H9 (cell line): ENCODE measurements around the gene DDX6. TPM values are rescaled to one million over a fixed set of nuclear protein-coding genes. Genes with fewer than 3 reads are reported as not detected.

ENCODE experiments used
- DNase-seq: peaks from one replicate; pipeline ENCODE4 v3.0.0-alpha.2; 2017
- H2AFZ ChIP-seq: one replicate; pipeline ENCODE4 v1.6.1; 2013; ENCODE audit warnings: mild to moderate bottlenecking, low read length, control low read depth, moderate library complexity
- H2AK5ac ChIP-seq: 2 replicates; pipeline ENCODE4 v1.6.1; 2013; ENCODE audit warnings: low read length, control low read depth, mixed read lengths; ENCODE audit not compliant: insufficient read length
- H2BK120ac ChIP-seq: one replicate; pipeline ENCODE4 v1.6.1; 2013; ENCODE audit warnings: low read depth, mild to moderate bottlenecking, low read length, control low read depth, inconsistent platforms; ENCODE audit not compliant: poor library complexity, severe bottlenecking
- H2BK12ac ChIP-seq: 2 replicates; pipeline ENCODE4 v1.6.1; 2013; ENCODE audit warnings: low read length, control low read depth, mixed read lengths, low read depth; ENCODE audit not compliant: insufficient read length
- H2BK15ac ChIP-seq: 2 replicates; pipeline ENCODE4 v1.6.1; 2013; ENCODE audit warnings: low read depth, low read length, control low read depth
- H2BK20ac ChIP-seq: one replicate; pipeline ENCODE4 v1.6.1; 2013; ENCODE audit warnings: low read depth, mild to moderate bottlenecking, low read length, control low read depth, inconsistent platforms; ENCODE audit not compliant: poor library complexity, severe bottlenecking
- H2BK5ac ChIP-seq: 2 replicates; pipeline ENCODE4 v1.6.1; 2013; ENCODE audit warnings: low read length, control low read depth, mixed read lengths; ENCODE audit not compliant: insufficient read length
- H3K14ac ChIP-seq: 2 replicates; pipeline ENCODE4 v1.6.1; 2013; ENCODE audit warnings: low read length, control low read depth; ENCODE audit not compliant: insufficient read depth
- H3K18ac ChIP-seq: 2 replicates; pipeline ENCODE4 v1.6.1; 2013; ENCODE audit warnings: low read depth, mild to moderate bottlenecking, mixed read lengths, low read length, control low read depth; ENCODE audit not compliant: insufficient read length
- H3K23ac ChIP-seq: 2 replicates; pipeline ENCODE4 v1.6.1; 2013; ENCODE audit warnings: low read length, control low read depth, mixed read lengths, low read depth; ENCODE audit not compliant: insufficient read length
- H3K23me2 ChIP-seq: 2 replicates; pipeline ENCODE4 v1.6.1; 2013; ENCODE audit warnings: low read depth, mild to moderate bottlenecking, mixed read lengths, low read length, control low read depth; ENCODE audit not compliant: insufficient read length, poor library complexity, severe bottlenecking
- H3K27ac ChIP-seq: 2 replicates; pipeline ENCODE4 v1.5.1; 2013; ENCODE audit warnings: low read length, control low read depth, mixed read lengths, low read depth; ENCODE audit not compliant: insufficient read length
- H3K27me3 ChIP-seq: 2 replicates; pipeline ENCODE4 v1.6.1; 2013; ENCODE audit warnings: low read length, control low read depth, inconsistent platforms; ENCODE audit not compliant: insufficient read depth
- H3K4ac ChIP-seq: 2 replicates; pipeline ENCODE4 v1.6.1; 2013; ENCODE audit warnings: low read depth, mild to moderate bottlenecking, control low read depth, inconsistent platforms, low read length, moderate library complexity
- H3K4me1 ChIP-seq: 2 replicates; pipeline ENCODE4 v1.6.1; 2013; ENCODE audit warnings: low read length, control low read depth, inconsistent platforms; ENCODE audit not compliant: insufficient read depth
- H3K4me2 ChIP-seq: 2 replicates; pipeline ENCODE4 v1.6.1; 2013; ENCODE audit warnings: low read length, control low read depth, mixed read lengths; ENCODE audit not compliant: insufficient read length, insufficient read depth
- H3K56ac ChIP-seq: 2 replicates; pipeline ENCODE4 v1.6.1; 2013; ENCODE audit warnings: low read depth, mild to moderate bottlenecking, mixed read lengths, low read length, control low read depth; ENCODE audit not compliant: insufficient read length
- H3K79me1 ChIP-seq: 2 replicates; pipeline ENCODE4 v1.6.1; 2013; ENCODE audit warnings: low read depth, mild to moderate bottlenecking, moderate library complexity, low read length, control low read depth, inconsistent platforms; ENCODE audit not compliant: insufficient read depth, poor library complexity, severe bottlenecking
- H3K79me2 ChIP-seq: 2 replicates; pipeline ENCODE4 v1.6.1; 2013; ENCODE audit warnings: low read length, control low read depth, inconsistent platforms; ENCODE audit not compliant: insufficient read depth
- H3K9ac ChIP-seq: 2 replicates; pipeline ENCODE4 v1.6.1; 2013; ENCODE audit warnings: low read length, control low read depth, mixed read lengths; ENCODE audit not compliant: insufficient read length; ENCODE audit errors: extremely low read depth
- H3K9me3 ChIP-seq: one replicate; pipeline ENCODE4 v1.6.1; 2013; ENCODE audit warnings: low read depth, low read length, inconsistent platforms; ENCODE audit not compliant: control insufficient read depth
- H3T11ph ChIP-seq: one replicate; pipeline ENCODE4 v1.6.1; 2013; ENCODE audit warnings: mild to moderate bottlenecking, low read length, control low read depth, inconsistent platforms
- H4K20me1 ChIP-seq: one replicate; pipeline ENCODE4 v1.6.1; 2013; ENCODE audit not compliant: control insufficient read depth, insufficient read length, insufficient read depth
- H4K5ac ChIP-seq: 2 replicates; pipeline ENCODE4 v1.6.1; 2013; ENCODE audit warnings: low read depth, mild to moderate bottlenecking, mixed read lengths, low read length, control low read depth; ENCODE audit not compliant: insufficient read length
- H4K8ac ChIP-seq: replicated peaks from 2 replicates; pipeline ENCODE4 v1.6.1; 2013; ENCODE audit warnings: low read length, control low read depth, mixed read lengths, low read depth; ENCODE audit not compliant: insufficient read length
- H4K91ac ChIP-seq: 2 replicates; pipeline ENCODE4 v1.6.1; 2013; ENCODE audit warnings: low read depth, mild to moderate bottlenecking, moderate library complexity, mixed read lengths, low read length, control low read depth; ENCODE audit not compliant: insufficient read length
- H3K27ac Mint-ChIP-seq, 3 experiments: 2 replicates in 2 of 3; 3 replicates in 1 of 3; pipeline ENCODE4 v1.8.0; 2020 to 2021; ENCODE audit warnings: mixed read lengths in 3 of 3, mild to moderate bottlenecking in 1 of 3, moderate library complexity in 1 of 3
- H3K27me3 Mint-ChIP-seq: 2 replicates; pipeline ENCODE4 v1.8.0; 2021; ENCODE audit warnings: low read depth, mild to moderate bottlenecking, moderate library complexity, mixed read lengths
- H3K36me3 Mint-ChIP-seq, 3 experiments: 2 replicates in 2 of 3; 3 replicates in 1 of 3; pipeline ENCODE4 v1.8.0; 2020 to 2021; ENCODE audit warnings: low read depth in 3 of 3, mixed read lengths in 3 of 3; ENCODE audit not compliant: insufficient read depth in 1 of 3
- H3K4me1 Mint-ChIP-seq, 2 experiments: 2 replicates each; pipeline ENCODE4 v1.8.0; 2020; ENCODE audit warnings: mixed read lengths in 2 of 2
- H3K4me3 Mint-ChIP-seq, 2 experiments: 2 replicates in 1 of 2; 3 replicates in 1 of 2; pipeline ENCODE4 v1.8.0; 2020 to 2021; ENCODE audit warnings: mild to moderate bottlenecking in 2 of 2, mixed read lengths in 2 of 2, moderate library complexity in 1 of 2
- H3K9me3 Mint-ChIP-seq, 2 experiments: 2 replicates in 1 of 2; 3 replicates in 1 of 2; pipeline ENCODE4 v1.8.0; 2020; ENCODE audit warnings: mild to moderate bottlenecking in 2 of 2, mixed read lengths in 2 of 2, moderate library complexity in 1 of 2
- WGBS: extraction: QIAGEN DNeasy Blood & Tissue Kit; methylation state at CpG from one replicate; pipeline ENCODE4 v1.1.7; 2013; ENCODE audit warnings: missing lambda C conversion rate, low lambda C conversion rate, mixed read lengths; ENCODE audit not compliant: insufficient read length; ENCODE audit errors: extremely low coverage; 5-methylcytosine and 5-hydroxymethylcytosine counted together
- total RNA-seq: library from RNA; stranded (reverse); gene quantifications from 2 replicates; pipeline ENCODE4 v1.2.1, GENCODE V29; 2021
- TF ChIP-seq, protein P1 (sequence below): fragments of 200-600 bp; sonication (generic); conservative IDR thresholded peaks from 3 replicates; pipeline ENCODE4 v1.8.0; 2021; ENCODE audit warnings: antibody characterized with exemption, mild to moderate bottlenecking

DDX6 gene
- total RNA-seq, 1 experiment from 2014 or later, result 221 TPM

DNA sequence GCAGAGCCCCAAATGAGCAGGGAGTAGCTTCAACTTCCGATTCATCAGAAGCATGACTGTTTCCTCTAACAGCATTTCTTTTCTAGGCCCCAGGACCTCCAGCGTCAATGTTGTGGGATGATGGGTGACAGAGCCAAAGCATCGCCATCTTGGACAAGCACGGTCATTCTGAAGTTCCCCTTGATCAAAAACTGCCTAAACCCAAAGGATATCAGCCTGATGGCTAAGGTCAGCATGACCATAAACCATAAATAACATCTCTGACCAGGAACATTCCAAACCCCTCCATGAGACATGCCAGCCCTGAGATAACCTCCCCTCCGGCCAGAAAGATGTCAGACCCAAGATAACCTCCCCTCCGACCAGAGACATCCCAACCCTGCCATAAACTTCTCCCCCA is 82.7 kb downstream of the DDX6 start:
- H4K5ac ChIP-seq, result no peak overlapping the region
- TF ChIP-seq, protein P1, sequence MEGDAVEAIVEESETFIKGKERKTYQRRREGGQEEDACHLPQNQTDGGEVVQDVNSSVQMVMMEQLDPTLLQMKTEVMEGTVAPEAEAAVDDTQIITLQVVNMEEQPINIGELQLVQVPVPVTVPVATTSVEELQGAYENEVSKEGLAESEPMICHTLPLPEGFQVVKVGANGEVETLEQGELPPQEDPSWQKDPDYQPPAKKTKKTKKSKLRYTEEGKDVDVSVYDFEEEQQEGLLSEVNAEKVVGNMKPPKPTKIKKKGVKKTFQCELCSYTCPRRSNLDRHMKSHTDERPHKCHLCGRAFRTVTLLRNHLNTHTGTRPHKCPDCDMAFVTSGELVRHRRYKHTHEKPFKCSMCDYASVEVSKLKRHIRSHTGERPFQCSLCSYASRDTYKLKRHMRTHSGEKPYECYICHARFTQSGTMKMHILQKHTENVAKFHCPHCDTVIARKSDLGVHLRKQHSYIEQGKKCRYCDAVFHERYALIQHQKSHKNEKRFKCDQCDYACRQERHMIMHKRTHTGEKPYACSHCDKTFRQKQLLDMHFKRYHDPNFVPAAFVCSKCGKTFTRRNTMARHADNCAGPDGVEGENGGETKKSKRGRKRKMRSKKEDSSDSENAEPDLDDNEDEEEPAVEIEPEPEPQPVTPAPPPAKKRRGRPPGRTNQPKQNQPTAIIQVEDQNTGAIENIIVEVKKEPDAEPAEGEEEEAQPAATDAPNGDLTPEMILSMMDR, result no peak
- no peaks in the 10 kb centered on the region for H3K79me2 ChIP-seq
- Mint-ChIP-seq H3K27me3 (no peaks in the 10 kb centered on the region; the same call in 1 of the 2 replicates), H3K27ac (no peak overlapping the region), H3K9me3 (peaks cover 4 to 7% of the 10 kb centered on the region in 2 experiments; a peak in 4 of 5 replicates), H3K4me3 (no peak overlapping the region), H3K4me1 (peaks cover 13 to 18% of the 10 kb centered on the region in 2 experiments), H3K36me3 (peaks cover 0 to 20% (median 6%) of the 10 kb centered on the region in 3 experiments; a peak in 5 of 7 replicates)
- no peaks in the 10 kb centered on the region for H4K20me1 ChIP-seq
- H4K91ac ChIP-seq, result no peak overlapping the region
- no peaks in the 10 kb centered on the region for H3K23me2 ChIP-seq
- no peak overlapping the region for H3T11ph ChIP-seq
- no peak overlapping the region for H2BK12ac ChIP-seq
- no peak overlapping the region for H4K8ac ChIP-seq
- no peaks in the 10 kb centered on the region for H3K27me3 ChIP-seq
- no peak overlapping the region for H3K23ac ChIP-seq
- H2AFZ ChIP-seq, result no peak overlapping the region
- no peak overlapping the region for H3K18ac ChIP-seq
- no peak overlapping the region for H2BK120ac ChIP-seq
- H3K4me2 ChIP-seq, result no peak overlapping the region
- H3K9ac ChIP-seq, result no peak overlapping the region
- H2BK15ac ChIP-seq, result no peak overlapping the region
- no peaks in the 10 kb centered on the region for H3K9me3 ChIP-seq
- no peaks in the 10 kb centered on the region; the same call in 1 of the 2 replicates for H3K4me1 ChIP-seq
- H3K14ac ChIP-seq, result no peak overlapping the region
- no peak for DNase-seq
- WGBS, result no CpG with 5 or more reads among the region's 6 CpGs
- no peak overlapping the region for H3K4ac ChIP-seq
- H2AK5ac ChIP-seq, result no peak overlapping the region
- H3K79me1 ChIP-seq, result no peaks in the 10 kb centered on the region
- H2BK20ac ChIP-seq, result no peak overlapping the region
- H3K56ac ChIP-seq, result no peak overlapping the region
- no peak overlapping the region for H3K27ac ChIP-seq
- H2BK5ac ChIP-seq, result no peak overlapping the region
